PC-9 (cell line): ENCODE data around the gene C16orf95. TPM values are rescaled to one million over a fixed set of nuclear protein-coding genes. Genes with fewer than 3 reads are reported as not detected.

Source experiments
- BruUV-seq: library from RNA; stranded (reverse); fragments of 400-500 nt; replicated peaks from 2 replicates; lab custom pipeline; 2021; lab: Mats Ljungman, UMichigan
- CTCF ChIA-PET: fragments of 300-600 bp; sonication (Branson Sonifier 250); formaldehyde crosslinking; loops from one replicate; lab custom pipeline; 2022; ENCODE audit warnings: antibody characterized with exemption; lab: Charles Lee
- POLR2A ChIA-PET: fragments of 300-600 bp; sonication (Branson Sonifier 250); formaldehyde crosslinking; loops from one replicate; lab custom pipeline; 2022; ENCODE audit warnings: antibody characterized with exemption; ENCODE audit not compliant: unreplicated experiment; lab: Charles Lee
- DNase-seq, 2 experiments: peaks; one replicate each; pipeline versions ENCODE4 v3.0.0 to v3.0.0-alpha.2; 2015 to 2022; ENCODE audit warnings: mixed read lengths in 1 of 2
- H2AFZ ChIP-seq: fragments of 200-600 bp; sonication (generic); 2 replicates; pipeline ENCODE4 v1.8.1; 2017; ENCODE audit warnings: antibody characterized with exemption
- H3F3A ChIP-seq: fragments of 200-600 bp; sonication (generic); 2 replicates; pipeline ENCODE4 v1.8.1; 2017; ENCODE audit warnings: antibody characterized with exemption, mild to moderate bottlenecking, low read depth; ENCODE audit not compliant: insufficient read depth
- H3K27ac ChIP-seq: fragments of 200-600 bp; sonication (generic); 2 replicates; pipeline ENCODE4 v1.6.1; 2016; ENCODE audit warnings: mixed run types
- H3K27me3 ChIP-seq: fragments of 200-600 bp; sonication (generic); 2 replicates; pipeline ENCODE4 v1.6.1; 2016; ENCODE audit warnings: low read depth, mixed run types; ENCODE audit not compliant: insufficient read depth
- H3K36me3 ChIP-seq: fragments of 200-600 bp; sonication (generic); 2 replicates; pipeline ENCODE4 v1.6.1; 2016; ENCODE audit warnings: low read depth, mixed run types
- H3K4me1 ChIP-seq: fragments of 200-600 bp; sonication (generic); replicated peaks from 2 replicates; pipeline ENCODE4 v1.6.1; 2016; ENCODE audit warnings: mixed run types; ENCODE audit not compliant: insufficient read depth
- H3K4me2 ChIP-seq: fragments of 200-600 bp; sonication (generic); 2 replicates; pipeline ENCODE4 v1.6.1; 2017; ENCODE audit warnings: mixed run types
- H3K4me3 ChIP-seq: fragments of 200-600 bp; sonication (generic); 2 replicates; pipeline ENCODE4 v1.6.1; 2016; ENCODE audit warnings: mixed run types
- H3K79me2 ChIP-seq: fragments of 200-600 bp; sonication (generic); 2 replicates; pipeline ENCODE4 v1.6.1; 2017; ENCODE audit warnings: low read depth, mixed run types
- H3K9me2 ChIP-seq: fragments of 200-600 bp; sonication (generic); 2 replicates; pipeline ENCODE4 v1.8.1; 2017; ENCODE audit warnings: mild to moderate bottlenecking; ENCODE audit not compliant: insufficient read depth
- H3K9me3 ChIP-seq: fragments of 200-600 bp; sonication (generic); 2 replicates; pipeline ENCODE4 v1.8.1; 2016; ENCODE audit warnings: low read depth; ENCODE audit not compliant: insufficient read depth
- H4K20me1 ChIP-seq: fragments of 200-600 bp; sonication (generic); 2 replicates; pipeline ENCODE4 v1.8.1; 2017; ENCODE audit not compliant: insufficient read depth
- EZH2 ChIP-seq: fragments of 200-600 bp; sonication (generic); IDR thresholded peaks from 2 replicates; pipeline ENCODE4 v1.8.0; 2017; ENCODE audit warnings: antibody characterized with exemption, low read depth
- intact Hi-C: fragments of 100-400 bp; cut with micrococcal nuclease; formaldehyde crosslinking; loops from one replicate; pipeline ENCODE4 v1.10.0; 2022; ENCODE audit not compliant: unreplicated experiment
- total RNA-seq: library from RNA; stranded (reverse); gene quantifications from 2 replicates; pipeline ENCODE4 v1.2.3, GENCODE V29; 2021
- TF ChIP-seq, protein P1 (sequence below): fragments of 200-600 bp; sonication (generic); conservative IDR thresholded peaks from 2 replicates; pipeline ENCODE4 v1.6.1; 2017; ENCODE audit warnings: mixed run types, antibody characterized with exemption, mild to moderate bottlenecking, moderate library complexity

C16orf95 gene
- total RNA-seq, 1 experiment from 2014 or later: 7.5 TPM

DNA sequence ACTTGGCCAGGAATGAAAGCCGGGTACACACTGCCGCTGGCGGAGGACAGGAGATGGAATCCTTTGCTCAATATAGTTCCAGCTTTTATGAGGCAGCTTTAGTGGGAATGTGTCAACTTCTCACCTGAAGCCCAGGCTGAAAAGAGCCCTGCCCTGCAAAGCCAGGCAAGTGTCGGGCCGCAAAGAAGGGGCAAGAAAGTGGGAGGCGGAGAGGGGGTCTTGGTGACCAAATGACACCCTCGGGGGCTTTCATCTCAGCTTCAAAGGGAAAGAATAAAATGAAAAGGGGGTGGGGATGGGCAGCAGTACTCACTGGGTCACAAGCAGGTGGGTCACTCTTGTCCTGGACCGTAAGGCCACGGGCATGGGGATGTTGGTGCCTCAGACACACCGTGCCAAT is 62.9 kb downstream of the C16orf95 start:
- H3K9me2 ChIP-seq: no peaks in the 10 kb centered on the region
- H3K4me1 ChIP-seq: no peaks in the 10 kb centered on the region
- H3K9me3 ChIP-seq: no peaks in the 10 kb centered on the region
- no peaks in the 10 kb centered on the region for H3F3A ChIP-seq
- no peak overlapping the region for H3K27ac ChIP-seq
- no TSS peak for BruUV-seq
- no peak for DNase-seq
- intact Hi-C loops: no loop called here
- ChIA-PET POLR2A (no interaction called here), CTCF (no interaction called here)
- H3K4me2 ChIP-seq: no peak overlapping the region
- no peaks in the 10 kb centered on the region for H3K79me2 ChIP-seq
- H3K4me3 ChIP-seq: no peak overlapping the region
- H3K36me3 ChIP-seq: no peaks in the 10 kb centered on the region
- no peak overlapping the region for H2AFZ ChIP-seq
- H4K20me1 ChIP-seq: no peaks in the 10 kb centered on the region
- no peaks in the 10 kb centered on the region for H3K27me3 ChIP-seq
- TF ChIP-seq, protein P1, sequence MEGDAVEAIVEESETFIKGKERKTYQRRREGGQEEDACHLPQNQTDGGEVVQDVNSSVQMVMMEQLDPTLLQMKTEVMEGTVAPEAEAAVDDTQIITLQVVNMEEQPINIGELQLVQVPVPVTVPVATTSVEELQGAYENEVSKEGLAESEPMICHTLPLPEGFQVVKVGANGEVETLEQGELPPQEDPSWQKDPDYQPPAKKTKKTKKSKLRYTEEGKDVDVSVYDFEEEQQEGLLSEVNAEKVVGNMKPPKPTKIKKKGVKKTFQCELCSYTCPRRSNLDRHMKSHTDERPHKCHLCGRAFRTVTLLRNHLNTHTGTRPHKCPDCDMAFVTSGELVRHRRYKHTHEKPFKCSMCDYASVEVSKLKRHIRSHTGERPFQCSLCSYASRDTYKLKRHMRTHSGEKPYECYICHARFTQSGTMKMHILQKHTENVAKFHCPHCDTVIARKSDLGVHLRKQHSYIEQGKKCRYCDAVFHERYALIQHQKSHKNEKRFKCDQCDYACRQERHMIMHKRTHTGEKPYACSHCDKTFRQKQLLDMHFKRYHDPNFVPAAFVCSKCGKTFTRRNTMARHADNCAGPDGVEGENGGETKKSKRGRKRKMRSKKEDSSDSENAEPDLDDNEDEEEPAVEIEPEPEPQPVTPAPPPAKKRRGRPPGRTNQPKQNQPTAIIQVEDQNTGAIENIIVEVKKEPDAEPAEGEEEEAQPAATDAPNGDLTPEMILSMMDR: no peak
- no peak for TF ChIP-seq EZH2

DNA sequence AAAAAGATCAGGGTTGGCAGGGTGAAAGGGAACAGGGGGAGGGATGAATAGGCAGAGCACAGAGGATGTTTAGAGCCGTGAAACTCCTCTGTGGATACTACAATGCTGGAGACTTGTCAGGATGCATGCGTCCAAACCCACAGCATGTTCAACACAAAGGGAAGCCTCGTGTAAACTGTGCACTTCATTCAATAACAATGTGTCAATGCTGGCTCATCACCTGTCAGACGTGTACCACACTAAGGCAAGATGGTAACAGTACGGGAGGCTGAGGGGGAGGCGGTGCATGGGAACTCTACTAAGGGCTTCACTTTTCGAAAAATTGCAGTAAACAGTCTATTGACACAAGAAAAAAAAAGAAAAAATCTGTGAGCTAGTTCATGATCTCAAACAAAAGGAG is 63.7 kb downstream of the C16orf95 start:
- H3K4me2 ChIP-seq: no peak overlapping the region
- H3K27me3 ChIP-seq: no peaks in the 10 kb centered on the region
- no peaks in the 10 kb centered on the region for H3K4me1 ChIP-seq
- no TSS peak for BruUV-seq
- intact Hi-C loops: no loop called here
- H4K20me1 ChIP-seq: no peaks in the 10 kb centered on the region
- H3K9me2 ChIP-seq: no peaks in the 10 kb centered on the region
- H3K4me3 ChIP-seq: no peak overlapping the region
- no peaks in the 10 kb centered on the region for H3K9me3 ChIP-seq
- POLR2A ChIA-PET: no interaction called here
- TF ChIP-seq EZH2: no peak
- TF ChIP-seq, protein P1: no peak
- H3F3A ChIP-seq: no peaks in the 10 kb centered on the region
- no peak overlapping the region for H3K27ac ChIP-seq
- no peaks in the 10 kb centered on the region for H3K79me2 ChIP-seq
- H2AFZ ChIP-seq: no peak overlapping the region
- no peaks in the 10 kb centered on the region for H3K36me3 ChIP-seq
- CTCF ChIA-PET: no interaction called here
- DNase-seq: no peak

Other genes starting within 250 kb of the C16orf95 start
- gene FBXO31, start 66.4 kb upstream of the C16orf95 start, total RNA-seq: 18.8 and 21.9 TPM in 2 replicates
- gene MAP1LC3B, start 74.9 kb upstream of the C16orf95 start, total RNA-seq: 37.0 and 45.3 TPM in 2 replicates
- gene ZCCHC14, start 175.6 kb upstream of the C16orf95 start, total RNA-seq: 17.9 and 19.2 TPM in 2 replicates